ENCODE results near the gene PTH2. TPM values are rescaled to one million over a fixed set of nuclear protein-coding genes. Genes with fewer than 3 reads are reported as not detected.

PTH2 gene
- total and polyA plus RNA-seq, 2 donors from 2014 or later, result not detected

GRCh38 chr19:49441960-49442350, 18.7 kb upstream of the PTH2 start:
- Histone ChIP-seq H3K9ac (ENCODE audit: low read length in 3 of 3) (no peak overlapping the region), H3K27me3 (ENCODE audit: control insufficient read depth, insufficient read depth, low read length) (peaks cover 40% of the 10 kb centered on the region), H3K9me3 (ENCODE audit: control insufficient read depth in 2 of 3, insufficient read depth in 1 of 3, low read length in 3 of 3) (no peaks in the 10 kb centered on the region), H3K4me3 (ENCODE audit: low read length in 3 of 3) (no peak overlapping the region), H3K36me3 (ENCODE audit: control insufficient read depth in 2 of 3, insufficient read depth in 3 of 3, low read length in 3 of 3) (peaks cover 0 to 4% (median 0%) of the 10 kb centered on the region in 3 donors), H3K27ac (ENCODE audit: low read depth in 2 of 2, low read length in 2 of 2) (no peak overlapping the region), H3K4me1 (ENCODE audit: control insufficient read depth in 2 of 3, insufficient read depth in 2 of 3, low read depth in 1 of 3, low read length in 3 of 3) (peaks cover 0 to 2% (median 0%) of the 10 kb centered on the region in 3 donors)
- DNase-seq (no peak), FAIRE-seq (no peak)
- TF ChIP-seq, protein P1, sequence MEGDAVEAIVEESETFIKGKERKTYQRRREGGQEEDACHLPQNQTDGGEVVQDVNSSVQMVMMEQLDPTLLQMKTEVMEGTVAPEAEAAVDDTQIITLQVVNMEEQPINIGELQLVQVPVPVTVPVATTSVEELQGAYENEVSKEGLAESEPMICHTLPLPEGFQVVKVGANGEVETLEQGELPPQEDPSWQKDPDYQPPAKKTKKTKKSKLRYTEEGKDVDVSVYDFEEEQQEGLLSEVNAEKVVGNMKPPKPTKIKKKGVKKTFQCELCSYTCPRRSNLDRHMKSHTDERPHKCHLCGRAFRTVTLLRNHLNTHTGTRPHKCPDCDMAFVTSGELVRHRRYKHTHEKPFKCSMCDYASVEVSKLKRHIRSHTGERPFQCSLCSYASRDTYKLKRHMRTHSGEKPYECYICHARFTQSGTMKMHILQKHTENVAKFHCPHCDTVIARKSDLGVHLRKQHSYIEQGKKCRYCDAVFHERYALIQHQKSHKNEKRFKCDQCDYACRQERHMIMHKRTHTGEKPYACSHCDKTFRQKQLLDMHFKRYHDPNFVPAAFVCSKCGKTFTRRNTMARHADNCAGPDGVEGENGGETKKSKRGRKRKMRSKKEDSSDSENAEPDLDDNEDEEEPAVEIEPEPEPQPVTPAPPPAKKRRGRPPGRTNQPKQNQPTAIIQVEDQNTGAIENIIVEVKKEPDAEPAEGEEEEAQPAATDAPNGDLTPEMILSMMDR (IDR thresholded peaks at IDR 0.05; ENCODE audit: borderline replicate concordance, extremely low read depth, insufficient read depth), result no peak
- intact Hi-C loops (cut with DNase I), result loop anchor here (10.0 kb wide), 1 partner anchor 47 kb away; no protein-coding TSS in a partner anchor

DNA sequence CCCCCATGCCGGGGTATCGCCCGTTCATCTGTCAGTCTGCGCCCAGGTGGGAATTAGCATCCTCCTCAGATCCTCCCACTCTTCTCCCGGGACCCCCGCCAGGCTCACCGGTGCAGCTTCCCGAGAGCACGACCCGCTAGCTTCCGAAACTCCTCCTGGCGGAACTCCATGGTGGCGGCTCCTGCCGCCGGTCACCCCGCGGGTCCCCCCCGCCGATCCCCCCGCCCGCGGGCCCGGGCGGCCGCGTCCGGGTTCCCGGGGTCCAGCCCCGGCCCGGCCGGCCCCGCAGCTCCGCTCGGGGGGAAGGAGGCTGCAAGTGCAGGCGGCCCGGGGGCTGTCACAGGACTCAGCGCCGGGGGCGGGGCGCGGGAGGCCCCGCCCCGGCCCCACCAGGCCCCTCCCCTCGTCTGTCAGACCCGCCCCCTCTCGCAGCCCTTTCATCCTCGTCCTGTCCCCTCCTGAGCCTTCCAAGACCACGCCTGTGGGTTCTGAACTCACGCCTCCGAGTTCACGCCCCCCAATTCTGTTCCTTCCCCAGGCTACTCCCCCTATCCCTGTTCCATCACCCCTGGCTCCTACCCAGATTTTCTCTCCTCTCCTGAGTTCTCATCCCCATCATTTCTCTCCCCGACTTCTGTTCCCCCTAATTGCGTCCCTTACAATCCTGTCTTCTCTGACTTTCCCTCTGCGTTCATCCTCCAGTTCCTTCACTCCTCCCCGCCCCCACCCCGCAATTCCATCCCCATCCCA, 18.1 kb upstream of the PTH2 start, which contains the start of gene SLC17A7:
TSS of gene SLC17A7 (minus strand) at position 318 of the 750 bp plus-strand sequence. CDS start at position 170, 148 bp downstream.
- peaks cover 0 to 2% (median 0%) of the 10 kb centered on the region in 3 donors for H3K4me1 ChIP-seq (ENCODE audit: control insufficient read depth in 2 of 3, insufficient read depth in 2 of 3, low read depth in 1 of 3, low read length in 3 of 3)
- H3K9ac ChIP-seq (ENCODE audit: low read length in 3 of 3), result no peak within 1 kb of the TSS
- no peak within 1 kb of the TSS for H3K27ac ChIP-seq (ENCODE audit: low read depth in 2 of 2, low read length in 2 of 2)
- H3K4me3 ChIP-seq (ENCODE audit: low read length in 3 of 3), result no peak within 1 kb of the TSS
- FAIRE-seq (no peak), DNase-seq (peak in 2 of 5 donors; percentile 42 to 84)
- no peaks in the 10 kb centered on the region for H3K9me3 ChIP-seq (ENCODE audit: control insufficient read depth in 2 of 3, insufficient read depth in 1 of 3, low read length in 3 of 3)
- H3K36me3 ChIP-seq (ENCODE audit: control insufficient read depth in 2 of 3, insufficient read depth in 3 of 3, low read length in 3 of 3), result no peaks in the 10 kb centered on the region
- intact Hi-C loops (cut with DNase I), result loop anchor here (10.0 kb wide), 1 partner anchor 47 kb away; no protein-coding TSS in a partner anchor
- H3K27me3 ChIP-seq (ENCODE audit: control insufficient read depth, insufficient read depth, low read length), result peaks cover 45% of the 10 kb centered on the region
- TF ChIP-seq, protein P1 (IDR thresholded peaks at IDR 0.05; ENCODE audit: borderline replicate concordance, extremely low read depth, insufficient read depth), result no peak

- no peak overlapping the region for H3K27ac ChIP-seq (ENCODE audit: low read depth in 2 of 2, low read length in 2 of 2)
- H3K27me3 ChIP-seq (ENCODE audit: control insufficient read depth, insufficient read depth, low read length), result peaks cover 50% of the 10 kb centered on the region
- no peaks in the 10 kb centered on the region for H3K9me3 ChIP-seq (ENCODE audit: control insufficient read depth in 2 of 3, insufficient read depth in 1 of 3, low read length in 3 of 3)
- FAIRE-seq, result no peak
- H3K36me3 ChIP-seq (ENCODE audit: control insufficient read depth in 2 of 3, insufficient read depth in 3 of 3, low read length in 3 of 3), result no peaks in the 10 kb centered on the region
- H3K4me1 ChIP-seq (ENCODE audit: control insufficient read depth in 2 of 3, insufficient read depth in 2 of 3, low read depth in 1 of 3, low read length in 3 of 3), result peaks cover 0 to 2% (median 0%) of the 10 kb centered on the region in 3 donors
- H3K4me3 ChIP-seq (ENCODE audit: low read length in 3 of 3), result no peak overlapping the region
- H3K9ac ChIP-seq (ENCODE audit: low read length in 3 of 3), result no peak overlapping the region
- DNase-seq, result no peak
- TF ChIP-seq, protein P1 (IDR thresholded peaks at IDR 0.05; ENCODE audit: borderline replicate concordance, extremely low read depth, insufficient read depth), result no peak
- intact Hi-C loops (cut with DNase I), result loop anchor here (10.0 kb wide), 1 partner anchor 46 kb away; no protein-coding TSS in a partner anchor
Observed at GRCh38 chr19:49440439-49441209, 17.4 kb upstream of the PTH2 start.
